Astrocyte (in vitro differentiated cells and primary cell): ENCODE measurements around the gene EFCC1. TPM values are rescaled to one million over a fixed set of nuclear protein-coding genes. Genes with fewer than 3 reads are reported as not detected.

ENCODE experiments used
- DNase-seq: peaks from one replicate; pipeline ENCODE4 v3.0.0-alpha.2; 2010; ENCODE audit warnings: low read depth
- FAIRE-seq: peaks from 2 replicates; lab custom pipeline; 2011; peaks lifted over from hg19 to GRCh38; lab: Jason Lieb, UNC
- H2AFZ ChIP-seq: 2 replicates; pipeline ENCODE4 v1.6.0; 2012; ENCODE audit warnings: low read depth, low read length, inconsistent platforms
- H3K27ac ChIP-seq: 2 replicates; pipeline ENCODE4 v1.5.1; 2011; ENCODE audit warnings: low read depth, low read length, inconsistent platforms
- H3K27me3 ChIP-seq: 2 replicates; pipeline ENCODE4 v1.6.0; 2011; ENCODE audit warnings: low read length, inconsistent platforms; ENCODE audit not compliant: insufficient read depth
- H3K36me3 ChIP-seq: 2 replicates; pipeline ENCODE4 v1.5.1; 2011; ENCODE audit warnings: low read length, inconsistent platforms; ENCODE audit not compliant: insufficient read depth
- H3K4me1 ChIP-seq: 2 replicates; pipeline ENCODE4 v1.5.1; 2011; ENCODE audit warnings: low read length, inconsistent platforms; ENCODE audit not compliant: insufficient read depth
- H3K4me2 ChIP-seq: 2 replicates; pipeline ENCODE4 v1.6.0; 2012; ENCODE audit warnings: low read length, inconsistent platforms
- H3K4me3 ChIP-seq: 2 replicates; pipeline ENCODE4 v1.5.1; 2011; ENCODE audit warnings: low read depth, mild to moderate bottlenecking, low read length, inconsistent platforms; ENCODE audit not compliant: insufficient read depth
- H3K79me2 ChIP-seq: 2 replicates; pipeline ENCODE4 v1.6.0; 2012; ENCODE audit warnings: mild to moderate bottlenecking, low read length, inconsistent platforms; ENCODE audit not compliant: insufficient read depth
- H3K9ac ChIP-seq: 2 replicates; pipeline ENCODE4 v1.6.0; 2012; ENCODE audit warnings: mild to moderate bottlenecking, low read length, inconsistent platforms
- H3K9me3 ChIP-seq: 2 replicates; pipeline ENCODE4 v1.5.1; 2012; ENCODE audit warnings: low read depth, mild to moderate bottlenecking, low read length, inconsistent platforms; ENCODE audit not compliant: insufficient read depth
- H4K20me1 ChIP-seq: 2 replicates; pipeline ENCODE4 v1.6.0; 2012; ENCODE audit warnings: low read length, inconsistent platforms; ENCODE audit not compliant: insufficient read depth
- H3K27ac Mint-ChIP-seq: one replicate; pipeline ENCODE4 v1.8.0; 2021; ENCODE audit warnings: mild to moderate bottlenecking, mixed read lengths; ENCODE audit not compliant: unreplicated experiment
- H3K27me3 Mint-ChIP-seq: one replicate; pipeline ENCODE4 v1.8.0; 2021; ENCODE audit warnings: low read depth, mixed read lengths; ENCODE audit not compliant: unreplicated experiment
- H3K36me3 Mint-ChIP-seq: one replicate; pipeline ENCODE4 v1.8.0; 2021; ENCODE audit warnings: low read depth, mixed read lengths; ENCODE audit not compliant: unreplicated experiment
- H3K4me1 Mint-ChIP-seq: one replicate; pipeline ENCODE4 v1.8.0; 2021; ENCODE audit warnings: low read depth, mixed read lengths; ENCODE audit not compliant: unreplicated experiment
- H3K4me3 Mint-ChIP-seq: one replicate; pipeline ENCODE4 v1.8.0; 2021; ENCODE audit warnings: mild to moderate bottlenecking, moderate library complexity, mixed read lengths; ENCODE audit not compliant: unreplicated experiment
- H3K9me3 Mint-ChIP-seq: one replicate; pipeline ENCODE4 v1.8.0; 2021; ENCODE audit warnings: mild to moderate bottlenecking, mixed read lengths; ENCODE audit not compliant: unreplicated experiment
- CTCF ChIP-seq: IDR thresholded peaks from 2 replicates; pipeline ENCODE4 v1.5.1; 2011; ENCODE audit warnings: low read depth, mild to moderate bottlenecking, inconsistent platforms, low read length, moderate library complexity; ENCODE audit not compliant: insufficient read depth
- EZH2 ChIP-seq: IDR thresholded peaks from 2 replicates; pipeline ENCODE4 v1.6.1; 2012; ENCODE audit warnings: mild to moderate bottlenecking, low read length, inconsistent platforms; ENCODE audit not compliant: insufficient read depth
- total RNA-seq: library from RNA; stranded (reverse); gene quantifications from 2 replicates; pipeline ENCODE4 v1.2.1, GENCODE V29; 2021

Gene EFCC1
- total RNA-seq, 1 donor from 2014 or later, result not detected

GRCh38 chr3:129077222-129077621 is 76.1 kb downstream of the EFCC1 start:
- H3K36me3 ChIP-seq, result no peaks in the 10 kb centered on the region

GRCh38 chr3:129078510-129078909 is 77.4 kb downstream of the EFCC1 start:
- FAIRE-seq (no peak), DNase-seq (no peak)
- H3K4me2 ChIP-seq, result no peak overlapping the region
- no peaks in the 10 kb centered on the region for H3K27me3 ChIP-seq
- H3K9me3 ChIP-seq, result no peaks in the 10 kb centered on the region
- TF ChIP-seq CTCF, result no peak
- TF ChIP-seq EZH2, result no peak
- no peak overlapping the region for H3K9ac ChIP-seq
- peaks cover 12% of the 10 kb centered on the region for H3K27me3 Mint-ChIP-seq
- no peak overlapping the region for H3K27ac ChIP-seq
- H4K20me1 ChIP-seq, result no peaks in the 10 kb centered on the region
- H3K4me3 ChIP-seq, result no peak overlapping the region
- no peaks in the 10 kb centered on the region for H3K4me1 ChIP-seq
- no peaks in the 10 kb centered on the region for H3K36me3 Mint-ChIP-seq
- H3K4me1 Mint-ChIP-seq, result no peaks in the 10 kb centered on the region
- H3K36me3 ChIP-seq, result no peaks in the 10 kb centered on the region
- no peaks in the 10 kb centered on the region for H3K79me2 ChIP-seq
- no peak overlapping the region for H3K4me3 Mint-ChIP-seq
- H2AFZ ChIP-seq, result no peak overlapping the region
- H3K9me3 Mint-ChIP-seq, result peaks cover 3% of the 10 kb centered on the region
- no peak overlapping the region for H3K27ac Mint-ChIP-seq

More at GRCh38 chr3:129077222-129077621, 76.1 kb downstream of the EFCC1 start:
- Mint-ChIP-seq H3K4me3 (no peak overlapping the region), H3K9me3 (peaks cover 3% of the 10 kb centered on the region), H3K36me3 (no peaks in the 10 kb centered on the region), H3K27ac (no peak overlapping the region), H3K4me1 (no peaks in the 10 kb centered on the region), H3K27me3 (peaks cover 11% of the 10 kb centered on the region)
- H3K9me3 ChIP-seq, result no peaks in the 10 kb centered on the region
- no peak overlapping the region for H3K4me2 ChIP-seq
- no peaks in the 10 kb centered on the region for H3K27me3 ChIP-seq
- H3K4me1 ChIP-seq, result no peaks in the 10 kb centered on the region
- no peak overlapping the region for H3K4me3 ChIP-seq
- H3K9ac ChIP-seq, result no peak overlapping the region
- TF ChIP-seq CTCF (no peak), EZH2 (no peak)
- no peak for DNase-seq
- FAIRE-seq, result no peak
- H3K79me2 ChIP-seq, result no peaks in the 10 kb centered on the region
- no peaks in the 10 kb centered on the region for H4K20me1 ChIP-seq
- H2AFZ ChIP-seq, result no peak overlapping the region
- H3K27ac ChIP-seq, result no peak overlapping the region

GRCh38 chr3:129081503-129081902 is 80.4 kb downstream of the EFCC1 start:
- FAIRE-seq, result no peak
- Mint-ChIP-seq H3K4me1 (no peaks in the 10 kb centered on the region), H3K4me3 (no peak overlapping the region), H3K36me3 (no peaks in the 10 kb centered on the region), H3K27me3 (peaks cover 12% of the 10 kb centered on the region), H3K27ac (no peak overlapping the region), H3K9me3 (no peaks in the 10 kb centered on the region)
- no peaks in the 10 kb centered on the region for H3K27me3 ChIP-seq
- no peaks in the 10 kb centered on the region for H3K79me2 ChIP-seq
- no peaks in the 10 kb centered on the region for H4K20me1 ChIP-seq
- no peaks in the 10 kb centered on the region for H3K4me1 ChIP-seq
- H3K9ac ChIP-seq, result no peak overlapping the region
- no peak overlapping the region for H2AFZ ChIP-seq
- H3K27ac ChIP-seq, result no peak overlapping the region
- no peak overlapping the region for H3K4me3 ChIP-seq
- H3K9me3 ChIP-seq, result no peaks in the 10 kb centered on the region
- no peak for DNase-seq
- no peaks in the 10 kb centered on the region for H3K36me3 ChIP-seq
- TF ChIP-seq EZH2 (no peak), CTCF (no peak)
- H3K4me2 ChIP-seq, result no peak overlapping the region
